Peyer's patch (tissue), 4 donors: ENCODE measurements around the gene APC.

Source experiments
- CTCF ChIP-seq, 6 experiments: fragments of 450-650 bp in 4 of 6; fragments of 200-600 bp in 2 of 6; sonication (generic) in 1 of 6; IDR thresholded peaks; one replicate each; pipeline ENCODE4 v1.5.1; 2017 to 2019; ENCODE audit warnings: antibody characterized with exemption in 6 of 6, mild to moderate bottlenecking in 3 of 6, moderate library complexity in 1 of 6
- POLR2A ChIP-seq, 2 donors: fragments of 450-650 bp; IDR thresholded peaks; one replicate each; pipeline ENCODE4 v1.5.1; 2017; ENCODE audit warnings: antibody characterized with exemption in 2 of 2, mild to moderate bottlenecking in 2 of 2, moderate library complexity in 2 of 2

- TF ChIP-seq CTCF (IDR thresholded peaks at IDR 0.05) (no peak), POLR2A (IDR thresholded peaks at IDR 0.05) (no peak)
These were observed 158.0 kb downstream of the APC start for GRCh38 chr5:112895682-112896081.
